Measurements from ENCODE around the gene DTNA. TPM values are rescaled to one million over a fixed set of nuclear protein-coding genes. Genes with fewer than 3 reads are reported as not detected.

Gene DTNA
- total RNA-seq, 1 donor = 10.1 TPM

GRCh38 chr18:34848156-34848555, 138.1 kb downstream of the DTNA start:
- Histone ChIP-seq H3K36me3 (ENCODE audit: insufficient read depth, low read length) (no peaks in the 10 kb centered on the region), H3K4me2 (ENCODE audit: insufficient read depth, low read length) (no peak overlapping the region), H3K9me3 (ENCODE audit: low read depth, low read length) (no peaks in the 10 kb centered on the region), H4K20me1 (ENCODE audit: insufficient read depth, low read length) (no peaks in the 10 kb centered on the region), H3K27me3 (ENCODE audit: insufficient read depth, low read length) (no peaks in the 10 kb centered on the region), H3K4me1 (ENCODE audit: insufficient read depth, low read length) (no peaks in the 10 kb centered on the region), H2AFZ (ENCODE audit: low read length) (no peak overlapping the region), H3K27ac (ENCODE audit: low read depth, low read length) (no peak overlapping the region), H3K79me2 (ENCODE audit: insufficient read depth, low read length) (no peaks in the 10 kb centered on the region), H3K4me3 (ENCODE audit: insufficient read depth, low read length) (no peak overlapping the region)
- TF ChIP-seq CTCF (IDR thresholded peaks at IDR 0.05; ENCODE audit: extremely low read depth, low read depth, low read length) = no peak
- no peak for DNase-seq (ENCODE audit: insufficient read length, low spot score, missing footprints)

GRCh38 chr18:34848695-34849094, 138.6 kb downstream of the DTNA start:
- Histone ChIP-seq H3K4me1 (ENCODE audit: insufficient read depth, low read length) (no peaks in the 10 kb centered on the region), H3K27me3 (ENCODE audit: insufficient read depth, low read length) (no peaks in the 10 kb centered on the region), H3K79me2 (ENCODE audit: insufficient read depth, low read length) (no peaks in the 10 kb centered on the region), H2AFZ (ENCODE audit: low read length) (no peak overlapping the region), H3K9me3 (ENCODE audit: low read depth, low read length) (no peaks in the 10 kb centered on the region), H4K20me1 (ENCODE audit: insufficient read depth, low read length) (no peaks in the 10 kb centered on the region), H3K36me3 (ENCODE audit: insufficient read depth, low read length) (no peaks in the 10 kb centered on the region), H3K27ac (ENCODE audit: low read depth, low read length) (no peak overlapping the region), H3K4me2 (ENCODE audit: insufficient read depth, low read length) (no peak overlapping the region), H3K4me3 (ENCODE audit: insufficient read depth, low read length) (no peak overlapping the region)
- no peak for DNase-seq (ENCODE audit: insufficient read length, low spot score, missing footprints)
- no peak for TF ChIP-seq CTCF (IDR thresholded peaks at IDR 0.05; ENCODE audit: extremely low read depth, low read depth, low read length)

GRCh38 chr18:34857320-34857719, 147.2 kb downstream of the DTNA start:
- Histone ChIP-seq H3K9me3 (ENCODE audit: low read depth, low read length) (no peaks in the 10 kb centered on the region), H2AFZ (ENCODE audit: low read length) (no peak overlapping the region), H3K4me3 (ENCODE audit: insufficient read depth, low read length) (no peak overlapping the region), H3K4me1 (ENCODE audit: insufficient read depth, low read length) (no peaks in the 10 kb centered on the region), H3K79me2 (ENCODE audit: insufficient read depth, low read length) (no peaks in the 10 kb centered on the region), H3K36me3 (ENCODE audit: insufficient read depth, low read length) (no peaks in the 10 kb centered on the region), H3K27me3 (ENCODE audit: insufficient read depth, low read length) (no peaks in the 10 kb centered on the region), H3K4me2 (ENCODE audit: insufficient read depth, low read length) (no peak overlapping the region), H4K20me1 (ENCODE audit: insufficient read depth, low read length) (no peaks in the 10 kb centered on the region), H3K27ac (ENCODE audit: low read depth, low read length) (no peak overlapping the region)
- DNase-seq (ENCODE audit: insufficient read length, low spot score, missing footprints) = peak; percentile 9
- TF ChIP-seq CTCF (IDR thresholded peaks at IDR 0.05; ENCODE audit: extremely low read depth, low read depth, low read length) = no peak

GRCh38 chr18:34858188-34858587, 148.1 kb downstream of the DTNA start:
- Histone ChIP-seq H3K4me2 (ENCODE audit: insufficient read depth, low read length) (no peak overlapping the region), H3K9me3 (ENCODE audit: low read depth, low read length) (no peaks in the 10 kb centered on the region), H3K27me3 (ENCODE audit: insufficient read depth, low read length) (no peaks in the 10 kb centered on the region), H3K4me3 (ENCODE audit: insufficient read depth, low read length) (no peak overlapping the region), H4K20me1 (ENCODE audit: insufficient read depth, low read length) (no peaks in the 10 kb centered on the region), H2AFZ (ENCODE audit: low read length) (no peak overlapping the region), H3K4me1 (ENCODE audit: insufficient read depth, low read length) (no peaks in the 10 kb centered on the region), H3K36me3 (ENCODE audit: insufficient read depth, low read length) (no peaks in the 10 kb centered on the region), H3K27ac (ENCODE audit: low read depth, low read length) (no peak overlapping the region), H3K79me2 (ENCODE audit: insufficient read depth, low read length) (no peaks in the 10 kb centered on the region)
- TF ChIP-seq CTCF (IDR thresholded peaks at IDR 0.05; ENCODE audit: extremely low read depth, low read depth, low read length) = no peak
- DNase-seq (ENCODE audit: insufficient read length, low spot score, missing footprints) = no peak
